Erythroblast (primary cell): Measurements from ENCODE around the gene STRIP2.
"Not testable (repeated sequence)": the region's sequence is repeated elsewhere in the genome, so short reads cannot be mapped to it uniquely, and the experiment has no call there.

Experiments used
- DNase-seq, 2 experiments: peaks; one replicate each; lab custom pipeline; 2025; lab: John Stamatoyannopoulos, UW
- GATA1 ChIP-seq: IDR thresholded peaks from 2 replicates; pipeline ENCODE4 v1.6.1; 2011; ENCODE audit warnings: low read depth, mild to moderate bottlenecking, control low read depth, low read length, moderate library complexity
- POLR2A ChIP-seq: IDR thresholded peaks from 2 replicates; pipeline ENCODE4 v1.6.1; 2011; ENCODE audit warnings: mild to moderate bottlenecking, low read length

STRIP2 gene

GRCh38 chr7:129532375-129532774 lies 98.1 kb downstream of the STRIP2 start:
- DNase-seq, result no peak
- TF ChIP-seq GATA1 (no peak), POLR2A (no peak)

- DNase-seq, result not testable (repeated sequence)
Measured at GRCh38 chr7:129534558-129535274, 100.5 kb downstream of the STRIP2 start.

- DNase-seq, result no peak
- TF ChIP-seq POLR2A (no peak), GATA1 (no peak)
Measured at GRCh38 chr7:129535896-129536295, 101.7 kb downstream of the STRIP2 start.

- TF ChIP-seq POLR2A, result no peak
- TF ChIP-seq GATA1, result no peak
- no peak for DNase-seq
Measured at GRCh38 chr7:129536323-129536722, 102.1 kb downstream of the STRIP2 start.
